Activated B cell treated with CpG ODN at 0.5 μM for 24 hours (primary cell): ENCODE data around the gene RPL3. TPM values are rescaled to one million over a fixed set of nuclear protein-coding genes. Genes with fewer than 3 reads are reported as not detected.

ENCODE experiments used
- ATAC-seq: fragments of 200-7000 bp; cut with Tn5 transposase; one replicate; pipeline ENCODE4 v1.10.0; 2021; ENCODE audit warnings: low read depth, mild to moderate bottlenecking, moderate library complexity
- CTCF ChIA-PET: fragments of 350-600 bp; sonication (Branson Sonifier 250); formaldehyde crosslinking; loops from one replicate; lab custom pipeline; 2021; ENCODE audit warnings: antibody characterized with exemption; lab: Charles Lee
- POLR2A ChIA-PET: fragments of 350-600 bp; sonication (Branson Sonifier 250); formaldehyde crosslinking; loops from one replicate; lab custom pipeline; 2021; ENCODE audit warnings: antibody characterized with exemption; lab: Charles Lee
- DNase-seq: peaks from one replicate; pipeline ENCODE4 v3.0.0; 2022
- H3K27ac Mint-ChIP-seq: one replicate; pipeline ENCODE4 v1.8.0; 2020; ENCODE audit warnings: mixed read lengths
- H3K27me3 Mint-ChIP-seq: one replicate; pipeline ENCODE4 v1.8.0; 2021; ENCODE audit warnings: mixed read lengths
- H3K36me3 Mint-ChIP-seq: one replicate; pipeline ENCODE4 v1.8.0; 2021; ENCODE audit warnings: low read depth, mixed read lengths
- H3K4me1 Mint-ChIP-seq: one replicate; pipeline ENCODE4 v1.8.0; 2021; ENCODE audit warnings: mixed read lengths
- H3K4me3 Mint-ChIP-seq: one replicate; pipeline ENCODE4 v1.8.0; 2020; ENCODE audit warnings: mild to moderate bottlenecking, mixed read lengths
- H3K9me3 Mint-ChIP-seq: one replicate; pipeline ENCODE4 v1.8.0; 2020; ENCODE audit warnings: mixed read lengths
- CTCF ChIP-seq: fragments of 200-600 bp; IDR thresholded peaks from one replicate; pipeline ENCODE4 v1.8.0; 2022; ENCODE audit warnings: antibody characterized with exemption, mild to moderate bottlenecking
- intact Hi-C: fragments of 100-400 bp; cut with micrococcal nuclease; formaldehyde crosslinking; loops from one replicate; pipeline ENCODE4 v1.15.1; 2024
- total RNA-seq: library from RNA; stranded (reverse); gene quantifications from 2 replicates; pipeline ENCODE4 v1.2.3, GENCODE V29; 2022

The RPL3 gene
- total RNA-seq, 1 donor from 2014 or later: 3,087 TPM

GRCh38 chr22:39275814-39276439, 43.5 kb downstream of the RPL3 start:
- H3K36me3 Mint-ChIP-seq: no peaks in the 10 kb centered on the region
- peaks cover 24% of the 10 kb centered on the region for H3K27me3 Mint-ChIP-seq
- H3K4me1 Mint-ChIP-seq: no peaks in the 10 kb centered on the region
- ChIA-PET POLR2A (interaction anchor here (0.7 kb wide), 1 partner anchor 216 kb away, joined by 3 read pairs; no protein-coding TSS in a partner anchor), CTCF (no interaction called here)
- no peak for TF ChIP-seq CTCF
- ATAC-seq (no peak), DNase-seq (no peak)
- H3K9me3 Mint-ChIP-seq: peaks cover 6% of the 10 kb centered on the region
- H3K27ac Mint-ChIP-seq: no peak overlapping the region
- H3K4me3 Mint-ChIP-seq: no peak overlapping the region
- intact Hi-C loops: no loop called here

GRCh38 chr22:39273950-39274887, 45.2 kb downstream of the RPL3 start:
- DNase-seq: no peak
- H3K27ac Mint-ChIP-seq: no peak overlapping the region
- no peak for ATAC-seq
- ChIA-PET POLR2A (no interaction called here), CTCF (no interaction called here)
- H3K36me3 Mint-ChIP-seq: no peaks in the 10 kb centered on the region
- H3K27me3 Mint-ChIP-seq: peaks cover 17% of the 10 kb centered on the region
- peaks cover 6% of the 10 kb centered on the region for H3K9me3 Mint-ChIP-seq
- intact Hi-C loops: no loop called here
- no peaks in the 10 kb centered on the region for H3K4me1 Mint-ChIP-seq
- no peak for TF ChIP-seq CTCF
- no peak overlapping the region for H3K4me3 Mint-ChIP-seq

GRCh38 chr22:39270792-39271191, 48.6 kb downstream of the RPL3 start:
- ATAC-seq (no peak), DNase-seq (no peak)
- Mint-ChIP-seq H3K4me3 (no peak overlapping the region), H3K4me1 (peaks cover 7% of the 10 kb centered on the region), H3K36me3 (no peaks in the 10 kb centered on the region), H3K9me3 (no peaks in the 10 kb centered on the region), H3K27ac (no peak overlapping the region), H3K27me3 (peaks cover 4% of the 10 kb centered on the region)
- ChIA-PET POLR2A (no interaction called here), CTCF (no interaction called here)
- intact Hi-C loops: no loop called here
- TF ChIP-seq CTCF: no peak

- no peaks in the 10 kb centered on the region for H3K36me3 Mint-ChIP-seq
- H3K9me3 Mint-ChIP-seq: no peaks in the 10 kb centered on the region
- H3K27ac Mint-ChIP-seq: no peak overlapping the region
- ChIA-PET CTCF (no interaction called here), POLR2A (no interaction called here)
- TF ChIP-seq CTCF: no peak
- ATAC-seq (no peak), DNase-seq (no peak)
- intact Hi-C loops: no loop called here
- H3K4me1 Mint-ChIP-seq: peaks cover 7% of the 10 kb centered on the region
- H3K27me3 Mint-ChIP-seq: peaks cover 2% of the 10 kb centered on the region
- no peak overlapping the region for H3K4me3 Mint-ChIP-seq
These were observed 49.1 kb downstream of the RPL3 start for GRCh38 chr22:39270280-39270679.

GRCh38 chr22:39269095-39269790, 50.2 kb downstream of the RPL3 start:
- POLR2A ChIA-PET: no interaction called here
- Mint-ChIP-seq H3K9me3 (no peaks in the 10 kb centered on the region), H3K4me3 (no peak overlapping the region), H3K36me3 (no peaks in the 10 kb centered on the region), H3K27ac (no peak overlapping the region), H3K4me1 (peaks cover 7% of the 10 kb centered on the region), H3K27me3 (peaks cover 7% of the 10 kb centered on the region)
- no peak for TF ChIP-seq CTCF
- intact Hi-C loops: no loop called here
- CTCF ChIA-PET: no interaction called here
- ATAC-seq (no peak), DNase-seq (no peak)
